Fibroblast of skin of right biceps (primary cell): Measurements from ENCODE around the gene CRTAC1.
A peak's percentile ranks its signal among the peaks of the same experiment; 100 is the strongest.

Experiments
- DNase-seq: peaks from one replicate; pipeline ENCODE4 v3.0.0-alpha.2; 2013

The CRTAC1 gene, protein sequence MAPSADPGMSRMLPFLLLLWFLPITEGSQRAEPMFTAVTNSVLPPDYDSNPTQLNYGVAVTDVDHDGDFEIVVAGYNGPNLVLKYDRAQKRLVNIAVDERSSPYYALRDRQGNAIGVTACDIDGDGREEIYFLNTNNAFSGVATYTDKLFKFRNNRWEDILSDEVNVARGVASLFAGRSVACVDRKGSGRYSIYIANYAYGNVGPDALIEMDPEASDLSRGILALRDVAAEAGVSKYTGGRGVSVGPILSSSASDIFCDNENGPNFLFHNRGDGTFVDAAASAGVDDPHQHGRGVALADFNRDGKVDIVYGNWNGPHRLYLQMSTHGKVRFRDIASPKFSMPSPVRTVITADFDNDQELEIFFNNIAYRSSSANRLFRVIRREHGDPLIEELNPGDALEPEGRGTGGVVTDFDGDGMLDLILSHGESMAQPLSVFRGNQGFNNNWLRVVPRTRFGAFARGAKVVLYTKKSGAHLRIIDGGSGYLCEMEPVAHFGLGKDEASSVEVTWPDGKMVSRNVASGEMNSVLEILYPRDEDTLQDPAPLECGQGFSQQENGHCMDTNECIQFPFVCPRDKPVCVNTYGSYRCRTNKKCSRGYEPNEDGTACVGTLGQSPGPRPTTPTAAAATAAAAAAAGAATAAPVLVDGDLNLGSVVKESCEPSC

DNA sequence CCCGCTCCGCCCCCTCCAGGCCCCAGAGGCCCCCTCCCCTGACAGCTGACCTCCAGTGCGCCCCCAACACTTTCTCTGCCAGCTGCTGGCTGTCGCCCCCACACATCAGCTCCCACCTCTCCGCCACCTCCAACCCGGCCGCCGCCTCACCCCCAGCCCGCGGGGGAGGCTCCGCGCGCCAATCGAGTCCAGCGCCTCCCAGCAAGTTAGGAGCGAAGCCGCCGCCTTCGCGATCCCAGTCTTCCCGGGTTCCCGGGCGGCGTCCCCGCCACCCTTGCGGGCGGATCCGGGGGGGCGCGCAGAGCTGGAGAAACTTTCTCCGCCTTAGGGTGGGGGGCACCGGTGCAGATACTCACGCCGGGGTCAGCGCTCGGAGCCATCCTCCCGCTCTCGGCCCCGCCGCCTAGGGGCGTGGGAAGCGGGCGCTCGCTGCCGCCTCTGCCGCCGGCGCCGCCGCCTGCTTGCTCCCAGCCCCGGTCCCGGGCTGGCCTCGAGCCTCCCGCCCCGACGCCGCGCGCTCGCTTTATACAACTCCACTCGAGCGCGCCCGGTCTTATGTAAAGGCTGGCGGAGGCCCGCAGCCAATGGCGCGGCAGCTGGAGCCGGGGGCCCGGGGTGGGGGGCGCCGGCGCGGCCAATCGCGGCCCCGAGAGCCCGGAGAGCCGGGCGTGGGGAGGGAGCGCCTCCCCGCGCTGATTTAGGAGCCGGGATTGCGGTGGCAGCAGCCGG is at the start of gene CRTAC1:
Gene CRTAC1 (minus strand): TSS at position 529 of the 729 bp plus-strand sequence. CDS start 149 bp downstream, at position 380.
- DNase-seq = peak; percentile 36

DNA sequence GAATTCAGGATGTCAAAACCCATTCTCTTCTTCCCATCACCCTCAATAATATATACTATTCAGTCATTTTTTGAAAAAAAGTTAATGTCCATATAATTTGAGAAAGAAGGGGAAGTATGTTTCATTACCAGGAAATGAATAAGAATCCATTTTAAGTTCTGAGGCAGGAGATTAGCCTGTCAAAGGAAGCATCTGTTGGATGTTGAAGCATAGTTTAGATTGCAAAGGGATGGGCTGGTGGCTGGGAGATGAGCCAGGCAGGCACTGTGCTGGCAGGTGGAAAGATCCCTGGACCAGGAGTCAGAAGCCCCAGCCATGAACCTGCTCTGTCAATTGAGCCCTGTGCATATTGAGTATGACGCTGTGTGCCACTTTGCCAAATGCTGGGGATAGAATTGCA is 48.4 kb upstream of the CRTAC1 start:
- no peak for DNase-seq

DNA sequence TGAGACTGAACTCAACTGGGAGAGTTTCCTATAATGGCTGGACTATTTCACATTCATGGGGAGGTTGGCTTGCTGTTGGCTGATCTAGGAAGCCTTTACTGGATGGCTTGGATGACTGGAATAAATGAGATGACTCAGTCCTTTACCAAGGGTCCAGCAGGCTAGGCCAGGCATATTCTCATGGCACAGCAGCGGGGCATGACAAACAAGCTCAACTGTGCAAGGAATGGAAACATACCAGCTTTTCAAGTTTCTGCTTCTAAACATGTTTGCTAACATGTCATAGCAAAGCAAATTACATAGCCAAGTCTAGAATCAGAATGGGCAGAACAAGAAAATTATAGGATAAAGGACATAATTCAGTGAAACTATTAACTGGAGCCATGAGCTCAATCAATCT is 46.8 kb upstream of the CRTAC1 start:
- DNase-seq = no peak

DNA sequence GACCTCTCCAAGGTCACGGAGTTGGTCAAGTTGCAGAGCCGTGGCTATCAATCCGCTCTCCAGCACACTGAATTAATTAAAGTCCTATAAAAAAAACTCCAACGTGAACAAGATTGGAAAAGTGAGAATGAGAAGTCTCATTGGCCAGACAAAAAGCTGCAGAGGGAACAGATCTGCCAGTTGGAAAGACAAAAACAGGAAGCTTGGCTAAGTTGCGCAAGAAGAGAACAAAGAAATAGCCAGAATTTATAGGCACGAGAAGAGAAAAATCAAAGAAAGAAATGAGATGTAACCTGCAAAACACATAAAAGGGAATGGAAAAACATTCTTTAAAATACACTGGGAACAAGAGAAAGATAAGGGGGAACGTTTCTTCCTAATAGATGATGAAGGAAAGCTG is 45.7 kb upstream of the CRTAC1 start:
- DNase-seq = no peak

DNA sequence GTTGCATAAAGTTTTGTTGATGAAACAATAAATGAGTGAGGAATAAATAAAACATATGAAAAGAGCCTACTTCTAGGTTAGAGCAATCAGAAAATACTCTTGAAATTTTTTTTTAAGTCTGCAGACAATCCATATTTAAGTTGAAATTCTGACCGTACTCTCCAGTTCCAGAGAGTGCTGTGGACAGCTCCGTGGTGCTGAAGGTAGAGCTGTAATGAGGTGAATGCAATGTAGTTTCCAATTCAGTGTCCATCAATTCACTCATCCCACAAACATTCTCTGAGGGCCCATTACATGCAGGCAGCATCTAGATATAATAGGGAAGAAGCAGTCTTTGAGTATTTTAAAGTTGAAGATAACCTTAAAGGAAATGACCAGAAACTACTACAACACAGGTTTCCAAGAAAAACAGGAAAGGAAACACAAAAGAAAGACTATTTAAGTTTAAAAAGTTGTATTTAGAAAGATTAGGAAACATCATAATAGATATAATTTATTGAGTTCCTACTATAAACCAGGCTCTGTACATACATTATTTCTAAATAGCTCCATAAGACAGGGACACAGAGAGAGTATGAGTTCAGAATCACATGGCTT is 44.0 kb upstream of the CRTAC1 start:
- peak; percentile 15 for DNase-seq

DNA sequence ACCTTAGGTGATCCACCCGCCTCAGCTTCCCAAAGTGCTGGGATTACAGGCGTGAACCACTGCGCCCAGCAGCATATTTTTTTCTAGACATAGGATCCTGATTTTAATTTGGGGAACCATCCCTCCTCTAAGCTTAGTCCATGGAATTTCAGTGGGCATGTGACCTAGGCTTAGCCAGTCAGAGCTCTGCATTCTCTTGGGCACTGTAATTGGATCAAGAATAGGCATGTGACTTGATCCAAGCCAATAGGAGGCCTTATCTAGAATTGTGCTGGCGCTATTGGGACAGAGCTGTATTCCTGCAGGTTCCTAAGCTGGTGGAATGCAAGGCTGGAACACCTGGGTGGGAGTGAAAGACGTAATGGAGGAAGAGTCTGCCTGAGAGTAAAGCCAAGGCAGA is 36.7 kb upstream of the CRTAC1 start:
- DNase-seq = no peak

DNA sequence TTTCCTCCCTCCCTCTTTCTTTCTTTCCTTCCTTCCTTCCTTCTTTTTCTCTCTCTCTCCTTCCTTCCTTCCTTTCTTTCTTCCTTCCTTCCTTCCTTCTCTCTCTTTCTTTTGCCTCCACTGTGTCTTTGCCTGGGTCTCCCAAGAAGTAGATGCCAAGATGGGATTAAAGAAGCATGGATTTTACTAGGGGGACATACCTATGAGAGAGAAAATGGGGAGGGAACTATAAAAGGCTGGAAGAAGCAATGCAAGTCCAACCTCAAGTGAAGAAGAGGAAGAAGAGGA is 33.3 kb upstream of the CRTAC1 start:
- DNase-seq = no peak

DNA sequence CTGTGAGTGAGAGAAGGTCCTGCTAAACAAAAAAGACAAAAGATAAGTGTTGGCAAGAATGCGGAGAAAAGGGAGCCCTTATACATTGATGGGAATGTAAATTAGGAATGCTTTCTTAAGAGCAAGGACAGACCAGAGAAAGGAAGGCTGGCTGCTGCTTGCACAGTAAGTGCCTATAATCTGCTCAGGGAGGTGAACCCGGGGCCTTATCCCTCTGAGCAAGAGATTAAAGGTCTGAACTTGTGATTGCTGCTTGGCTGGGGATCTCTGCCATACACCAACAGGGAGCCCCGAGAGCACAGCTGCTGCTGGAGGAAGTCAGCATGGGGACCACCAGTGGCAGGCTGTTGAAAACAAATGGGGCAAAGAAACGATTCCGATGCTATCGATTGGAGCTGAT is 32.0 kb upstream of the CRTAC1 start:
- no peak for DNase-seq

DNA sequence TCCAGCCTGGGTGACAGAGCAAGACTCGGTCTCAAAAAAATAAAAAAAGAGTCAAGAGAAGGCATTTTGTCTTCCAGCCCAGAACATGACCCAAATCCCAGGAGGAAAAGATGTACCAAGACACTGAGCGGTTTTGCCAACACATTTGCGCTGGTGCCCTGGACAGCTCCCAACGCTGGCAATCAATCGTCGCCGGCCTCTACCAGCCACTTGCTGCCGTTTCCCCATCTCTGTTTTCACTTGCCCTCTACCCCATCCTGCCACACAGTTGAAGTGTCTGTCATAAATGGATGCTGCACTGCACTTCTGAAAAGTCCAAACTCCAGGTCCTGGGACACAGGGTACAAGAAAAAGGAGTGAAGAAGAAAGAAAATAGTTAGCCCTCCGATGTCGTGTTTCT is 29.7 kb upstream of the CRTAC1 start:
- no peak for DNase-seq

DNA sequence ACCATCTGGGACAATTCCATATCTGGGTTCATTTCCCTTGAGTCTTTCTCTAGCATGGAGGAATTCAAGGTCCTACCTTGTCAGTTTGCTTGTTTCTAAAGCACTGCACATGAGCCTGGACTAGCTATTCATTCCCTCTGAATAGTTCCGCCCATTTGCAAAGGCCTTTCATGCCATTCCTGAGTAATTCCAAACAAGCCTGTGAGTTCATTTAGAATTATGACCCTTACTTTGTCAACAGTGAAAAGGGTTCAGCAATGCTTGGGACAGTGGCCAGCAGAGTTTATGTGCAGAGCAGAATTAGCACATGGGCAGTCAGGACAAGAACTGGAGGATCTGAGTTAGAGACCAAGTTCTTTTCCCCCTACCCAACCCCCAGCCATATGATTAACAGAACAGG is 27.9 kb upstream of the CRTAC1 start:
- DNase-seq = no peak

DNA sequence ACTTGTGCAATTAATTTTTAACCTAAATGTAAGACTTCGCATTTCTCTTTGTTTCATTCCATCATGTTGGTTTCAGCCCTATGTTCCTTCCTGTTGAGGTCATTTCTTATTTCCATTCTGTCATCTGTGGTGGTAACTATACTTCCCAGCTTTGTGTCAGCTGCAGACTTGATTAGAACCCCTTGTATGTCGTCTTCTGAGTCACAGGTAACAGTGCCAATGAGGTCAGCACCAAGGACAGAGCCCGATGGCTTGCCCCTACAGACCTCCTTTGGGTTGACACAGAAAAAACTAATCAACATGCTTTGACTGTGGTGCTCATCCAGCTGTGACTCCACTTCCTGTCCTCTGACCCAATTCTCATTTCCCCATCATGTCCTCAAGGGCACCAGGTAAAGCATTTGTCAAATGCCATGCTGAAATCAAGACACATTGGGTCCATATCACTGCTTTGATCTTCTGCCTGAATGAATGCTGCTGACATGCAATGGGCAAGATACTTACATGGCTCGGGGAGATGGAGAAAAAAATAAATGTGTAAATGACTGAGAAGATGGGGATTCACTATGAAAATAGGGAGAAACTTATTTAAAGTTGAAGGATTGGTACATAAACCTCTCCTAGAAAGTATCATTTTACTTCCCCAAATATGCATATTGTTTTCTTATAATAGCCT is 25.6 kb upstream of the CRTAC1 start:
- peak; percentile 28 for DNase-seq

DNA sequence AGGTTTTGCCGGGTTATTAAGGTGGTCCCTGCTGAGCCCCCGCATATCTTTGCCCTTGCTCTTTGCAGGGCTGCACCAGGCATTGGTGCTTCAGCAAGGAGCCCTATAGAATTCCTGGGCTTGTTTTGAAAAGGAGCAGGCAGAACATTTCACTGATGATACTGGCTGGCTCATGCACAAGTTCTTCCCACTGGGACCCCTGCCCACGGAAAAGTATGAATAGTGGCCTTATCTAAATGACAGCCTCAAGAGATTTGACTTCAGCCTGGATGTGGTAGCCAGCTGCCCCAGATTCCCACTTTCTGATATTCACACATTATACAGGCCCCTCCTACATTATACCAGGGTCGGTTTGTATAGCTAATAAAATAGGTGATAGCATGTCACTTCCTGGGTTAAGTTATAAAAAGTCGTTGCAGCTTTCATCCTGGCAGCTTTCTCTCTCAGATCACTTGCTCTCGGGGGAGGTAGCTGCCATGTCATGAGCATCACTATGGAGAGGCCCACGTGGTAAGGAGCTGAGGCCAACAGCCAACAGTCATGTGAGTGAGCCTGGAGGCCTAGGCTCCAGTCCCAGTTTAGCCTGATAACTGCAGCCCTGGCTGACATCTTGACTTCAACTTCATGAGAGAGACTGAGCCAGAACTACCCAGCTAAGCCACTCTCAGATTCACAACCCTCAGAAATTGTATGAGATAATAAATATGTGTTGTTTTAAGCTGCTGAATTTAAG is 16.8 kb upstream of the CRTAC1 start:
- DNase-seq = no peak

DNA sequence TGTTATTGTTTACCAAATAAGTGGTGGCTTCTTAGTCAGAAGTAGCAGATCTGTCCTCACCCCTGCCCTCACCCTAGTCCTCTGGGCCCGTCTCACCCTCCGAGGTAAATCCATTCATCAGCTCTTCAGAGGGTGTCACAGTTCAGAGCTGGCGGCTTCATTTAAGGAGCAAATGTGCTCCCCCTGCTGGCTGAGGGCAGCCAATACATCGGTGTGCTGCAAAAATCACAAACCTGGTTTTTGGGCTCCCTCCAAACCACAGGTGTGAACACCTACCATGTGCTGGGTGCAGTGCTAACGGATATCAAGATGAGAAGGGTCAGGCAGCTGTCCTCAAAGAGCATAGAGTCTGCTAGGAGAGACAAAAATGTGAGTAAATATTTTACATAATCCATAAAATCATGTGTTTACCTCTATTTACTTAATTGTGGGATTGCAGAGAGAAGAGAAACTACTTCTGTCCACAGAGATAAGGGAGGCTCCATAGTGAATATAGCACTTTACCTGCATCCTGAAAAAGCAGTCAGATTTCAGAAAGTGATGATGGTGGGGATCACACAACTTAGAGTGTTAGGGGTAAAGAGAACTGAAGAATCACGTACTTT is 15.5 kb upstream of the CRTAC1 start:
- DNase-seq = peak; percentile 35

DNA sequence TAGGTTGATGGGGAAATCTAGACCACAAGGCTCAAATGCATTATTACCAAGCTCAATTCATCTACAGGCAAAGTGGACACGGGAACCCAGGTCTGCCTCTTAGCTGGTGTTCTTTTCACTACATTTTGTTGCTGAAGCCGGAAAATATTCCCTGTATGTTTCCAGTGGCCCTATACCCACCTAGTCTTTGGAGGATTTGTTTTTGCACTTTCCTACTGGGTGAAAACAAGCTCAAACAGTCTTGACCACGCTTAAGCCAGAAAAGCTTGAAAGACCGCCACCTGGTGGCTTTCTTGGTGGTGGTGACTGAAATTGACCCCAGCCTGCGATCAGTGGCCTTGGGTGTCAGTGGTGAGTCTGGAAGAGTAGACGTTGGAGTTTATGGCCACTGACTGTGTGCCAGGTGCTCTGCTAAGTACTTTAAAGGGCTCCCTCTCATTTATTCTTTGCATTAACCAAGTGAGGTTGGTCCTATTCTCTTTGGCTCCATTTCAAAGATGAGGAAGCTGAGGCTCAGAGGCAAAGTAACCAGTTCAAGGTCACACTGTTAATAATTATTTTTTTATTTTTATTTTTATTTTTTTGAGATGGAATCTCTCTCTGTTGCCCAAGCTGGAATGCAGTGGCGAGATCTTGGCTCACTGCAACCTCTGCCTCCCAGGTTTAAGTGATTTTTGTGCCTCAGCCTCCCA is 11.1 kb upstream of the CRTAC1 start:
- DNase-seq = peak; percentile 36

DNA sequence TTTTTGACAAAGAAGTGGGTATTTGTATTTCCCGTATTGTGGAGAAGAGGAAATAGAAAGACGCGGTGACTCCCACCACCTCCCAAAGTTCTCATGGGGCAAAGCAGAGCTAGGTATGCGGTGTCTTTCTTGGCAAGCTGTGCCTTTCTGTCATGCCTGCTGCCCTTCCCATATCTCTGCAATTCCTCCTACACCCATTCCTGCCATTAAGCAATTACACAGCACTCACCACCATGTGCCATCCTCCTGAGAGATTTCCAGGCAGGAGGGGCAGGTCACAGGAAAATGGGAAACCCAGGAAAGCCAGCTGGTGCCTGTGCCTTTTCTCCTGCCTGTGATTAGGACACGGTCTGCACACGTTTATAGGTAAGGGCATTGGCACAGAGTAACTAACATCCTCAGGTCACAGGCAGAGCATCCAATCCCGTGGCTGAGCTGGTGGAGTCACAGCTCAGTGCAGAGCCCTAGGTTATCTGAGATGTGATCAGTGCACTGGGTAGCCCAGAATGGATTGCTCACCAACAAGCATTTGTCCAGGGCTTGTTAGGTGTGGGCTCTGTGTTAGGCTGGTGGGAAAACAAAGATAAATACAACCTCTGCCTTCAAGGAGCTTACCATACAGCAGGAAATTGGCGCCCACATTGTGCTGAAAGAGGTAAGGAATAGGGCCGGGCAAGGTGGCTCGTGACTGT is 9.4 kb upstream of the CRTAC1 start:
- no peak for DNase-seq

DNA sequence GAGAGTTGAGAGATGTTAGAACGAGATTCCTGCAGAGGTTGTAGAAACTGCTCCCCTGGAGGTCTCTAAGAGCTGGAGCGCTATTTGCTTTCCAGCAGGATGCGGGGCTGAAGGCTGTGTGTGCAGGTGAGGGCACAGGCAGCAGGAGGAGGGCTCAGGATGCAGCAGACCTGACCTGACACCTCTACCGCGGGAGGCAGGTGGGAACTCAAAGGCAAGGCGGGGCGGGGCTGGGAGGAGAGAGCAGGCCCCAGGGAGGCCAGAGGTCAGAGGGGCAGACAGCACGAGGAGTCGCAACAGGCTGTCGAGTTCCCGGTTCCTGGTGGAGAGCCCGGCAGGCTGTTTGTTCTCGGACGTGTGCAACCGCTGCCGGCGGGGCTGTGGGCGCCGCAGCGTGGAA is 7.9 kb upstream of the CRTAC1 start:
- no peak for DNase-seq

DNA sequence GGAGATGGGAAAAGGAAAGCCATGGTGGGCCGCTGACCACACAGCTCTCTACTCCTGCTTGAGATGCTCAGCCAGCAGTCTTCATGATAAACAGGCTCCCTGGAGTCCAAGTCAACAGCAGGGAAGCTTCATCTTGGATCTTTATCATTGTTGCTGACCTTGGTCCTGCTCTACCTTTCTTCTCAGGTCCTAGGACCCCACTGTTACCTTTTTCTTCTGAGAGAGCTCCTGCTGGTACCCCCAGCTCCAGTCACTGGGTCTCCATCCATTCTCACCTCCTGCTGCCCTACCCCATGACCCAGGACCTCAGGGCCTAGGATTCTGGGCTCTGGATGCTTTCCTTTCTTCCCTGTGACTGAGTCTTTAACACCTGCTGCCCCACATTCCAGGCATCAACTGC is 5.2 kb upstream of the CRTAC1 start:
- DNase-seq = no peak

DNA sequence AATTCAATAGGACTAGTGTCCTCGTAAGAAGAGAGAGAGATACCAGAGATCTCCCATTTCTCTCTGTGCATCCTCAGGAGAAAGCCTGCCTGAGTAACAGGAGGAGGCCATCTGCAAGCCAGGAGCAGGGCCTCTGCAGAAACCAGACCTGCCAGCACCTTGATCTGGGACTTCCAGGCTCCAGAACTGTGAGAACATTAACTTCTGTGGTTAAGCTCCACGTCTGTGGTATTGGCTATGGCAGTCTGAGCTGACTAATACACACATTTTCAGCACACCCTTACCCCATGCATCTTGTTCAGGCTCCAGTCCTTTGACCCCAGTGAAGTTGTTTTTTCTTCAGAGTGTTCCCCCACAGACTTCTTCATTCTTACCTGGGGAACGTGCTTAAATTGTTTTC is 3.1 kb upstream of the CRTAC1 start:
- DNase-seq = no peak

DNA sequence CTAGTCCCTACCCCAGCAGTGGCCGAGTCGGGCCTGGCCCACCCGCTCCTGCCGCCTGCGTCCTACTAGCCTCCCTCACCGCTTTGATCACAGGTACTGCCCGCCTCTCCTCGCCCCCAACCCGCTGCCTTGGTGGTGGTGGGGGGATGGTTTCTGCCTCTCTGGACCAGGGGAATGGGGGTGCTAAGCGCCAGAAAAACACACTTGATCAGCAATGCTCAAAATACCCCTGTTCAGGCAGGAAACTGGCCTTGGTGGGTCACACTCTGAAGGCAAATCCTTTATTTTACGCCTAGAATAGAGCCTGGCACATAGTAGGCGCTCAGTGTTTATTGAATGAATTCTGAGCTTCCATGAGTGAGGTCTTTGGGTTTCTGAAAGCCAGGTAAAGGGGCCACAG is 1.0 kb upstream of the CRTAC1 start:
- DNase-seq = no peak

DNA sequence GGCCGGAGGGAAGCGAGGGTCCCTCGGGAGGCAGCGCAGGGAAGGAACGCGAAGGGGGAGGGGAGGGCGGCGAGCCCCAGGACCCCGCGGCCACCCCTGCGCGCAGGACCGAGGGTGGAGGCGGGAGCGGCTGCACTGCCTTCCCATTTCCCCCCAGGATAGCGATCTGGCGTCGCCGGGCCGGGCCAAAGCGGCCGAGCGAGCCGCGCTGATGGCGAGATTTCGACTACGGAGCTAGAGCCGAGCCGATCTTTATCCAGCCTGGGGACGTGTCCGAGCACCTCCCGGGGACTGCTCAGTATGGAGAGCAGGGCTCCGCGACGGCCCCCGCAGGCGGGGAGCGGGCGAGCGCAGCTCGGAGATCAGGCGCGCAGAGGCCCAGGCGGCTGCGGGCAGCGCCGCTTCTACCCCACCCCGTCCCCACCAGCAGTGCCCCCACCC is 590 bp upstream of the CRTAC1 start:
- no peak for DNase-seq
